H1 (cell line): ENCODE measurements around the gene CLASP2. TPM values are rescaled to one million over a fixed set of nuclear protein-coding genes. Genes with fewer than 3 reads are reported as not detected.

Source experiments
- CTCF ChIA-PET: fragments of 300-600 bp; sonication (Branson Sonifier 250); formaldehyde crosslinking; loops from one replicate; lab custom pipeline; 2021; ENCODE audit not compliant: partially characterized antibody; lab: Charles Lee
- POLR2A ChIA-PET: fragments of 300-600 bp; sonication (Branson Sonifier 250); formaldehyde crosslinking; loops from one replicate; lab custom pipeline; 2021; ENCODE audit warnings: inconsistent platforms; ENCODE audit not compliant: partially characterized antibody; lab: Charles Lee
- DNase-seq, 2 experiments: peaks; one replicate each; pipeline versions ENCODE4 v3.0.0 to v3.0.0-alpha.2; 2010 to 2022; ENCODE audit warnings: low spot score in 2 of 2, low read depth in 1 of 2, mixed read lengths in 1 of 2
- FAIRE-seq: peaks from 2 replicates; lab custom pipeline; 2011; peaks lifted over from hg19 to GRCh38; lab: Jason Lieb, UNC
- H2AFZ ChIP-seq: 2 replicates; pipeline ENCODE4 v1.8.1; 2012; ENCODE audit warnings: low read length, inconsistent platforms
- H2AK5ac ChIP-seq: 2 replicates; pipeline ENCODE4 v1.6.1; 2013; ENCODE audit warnings: low read depth, low read length
- H2BK120ac ChIP-seq: replicated peaks from 2 replicates; pipeline ENCODE3; 2013; ENCODE audit warnings: low read depth, low read length, inconsistent platforms
- H2BK12ac ChIP-seq: 2 replicates; pipeline ENCODE4 v1.6.1; 2013; ENCODE audit warnings: low read depth, low read length
- H2BK15ac ChIP-seq: 2 replicates; pipeline ENCODE4 v1.6.1; 2013; ENCODE audit warnings: low read length
- H2BK20ac ChIP-seq: 2 replicates; pipeline ENCODE4 v1.6.1; 2013; ENCODE audit warnings: low read length
- H2BK5ac ChIP-seq: 2 replicates; pipeline ENCODE4 v1.6.1; 2013; ENCODE audit warnings: low read depth, low read length
- H3K14ac ChIP-seq: 2 replicates; pipeline ENCODE4 v1.6.1; 2013; ENCODE audit warnings: inconsistent platforms; ENCODE audit not compliant: insufficient read length
- H3K18ac ChIP-seq: 2 replicates; pipeline ENCODE4 v1.6.1; 2013; ENCODE audit warnings: low read length; ENCODE audit errors: extremely low read depth
- H3K23ac ChIP-seq: 2 replicates; pipeline ENCODE4 v1.6.1; 2013; ENCODE audit warnings: inconsistent platforms; ENCODE audit not compliant: insufficient read length
- H3K23me2 ChIP-seq: 2 replicates; pipeline ENCODE4 v1.6.1; 2013; ENCODE audit warnings: low read depth, low read length
- H3K27ac ChIP-seq: 2 replicates; pipeline ENCODE4 v1.6.1; 2011; ENCODE audit warnings: low read depth, low read length, inconsistent platforms
- H3K27me3 ChIP-seq, 4 experiments: replicated peaks in 1 of 4; 1 replicate in 1 of 4; 2 replicates in 3 of 4; pipeline versions ENCODE4 v1.6.1 to v1.8.1; 2011 to 2013; ENCODE audit warnings: low read length in 3 of 4, mild to moderate bottlenecking in 3 of 4, inconsistent platforms in 2 of 4, mixed read lengths in 2 of 4, moderate library complexity in 1 of 4; ENCODE audit not compliant: control insufficient read depth in 3 of 4, insufficient read depth in 3 of 4; ENCODE audit errors: extremely low read depth in 1 of 4
- H3K36me3 ChIP-seq, 4 experiments: 2 replicates each; pipeline versions ENCODE4 v1.6.1 to v1.8.1; 2011 to 2013; ENCODE audit warnings: mild to moderate bottlenecking in 4 of 4, low read length in 3 of 4, moderate library complexity in 2 of 4, control low read depth in 1 of 4, inconsistent platforms in 1 of 4; ENCODE audit not compliant: insufficient read depth in 4 of 4, control insufficient read depth in 2 of 4
- H3K4ac ChIP-seq: replicated peaks from 2 replicates; pipeline ENCODE3; 2013; ENCODE audit warnings: low read length, low read depth, mixed read lengths, inconsistent platforms; ENCODE audit not compliant: insufficient read length
- H3K4me1 ChIP-seq, 4 experiments: replicated peaks in 1 of 4; 1 replicate in 1 of 4; 2 replicates in 3 of 4; pipeline versions ENCODE4 v1.6.1 to v1.8.1; 2011 to 2013; ENCODE audit warnings: low read length in 3 of 4, inconsistent platforms in 2 of 4, mixed read lengths in 1 of 4; ENCODE audit not compliant: insufficient read depth in 4 of 4, control insufficient read depth in 3 of 4
- H3K4me2 ChIP-seq, 2 experiments: 2 replicates each; pipeline versions ENCODE4 v1.6.1 to v1.8.1; 2011 to 2013; ENCODE audit warnings: low read depth in 2 of 2, low read length in 2 of 2, control low read depth in 1 of 2, inconsistent platforms in 1 of 2, mild to moderate bottlenecking in 1 of 2; ENCODE audit not compliant: insufficient read depth in 1 of 2
- H3K4me3 ChIP-seq, 4 experiments: fragments of 200-600, 300-600 bp in 1 of 4; sonication (generic), shearing (Covaris generic), sonication (Bioruptor Twin) in 1 of 4; 2 replicates each; pipeline versions ENCODE4 v1.5.1 to v1.8.1; 2011 to 2016; ENCODE audit warnings: low read length in 4 of 4, low read depth in 3 of 4, control low read depth in 2 of 4, inconsistent platforms in 2 of 4, mild to moderate bottlenecking in 2 of 4, mixed read lengths in 1 of 4, moderate library complexity in 1 of 4; ENCODE audit not compliant: insufficient read depth in 2 of 4; ENCODE audit errors: extremely low read depth in 1 of 4
- H3K56ac ChIP-seq: replicated peaks from 2 replicates; pipeline ENCODE3; 2013; ENCODE audit warnings: low read depth, mild to moderate bottlenecking, mixed read lengths, low read length, inconsistent platforms; ENCODE audit not compliant: insufficient read length
- H3K79me1 ChIP-seq: 2 replicates; pipeline ENCODE4 v1.6.1; 2013; ENCODE audit warnings: low read depth, low read length, control low read depth
- H3K79me2 ChIP-seq, 2 experiments: 2 replicates each; pipeline versions ENCODE4 v1.6.1 to v1.8.1; 2012 to 2013; ENCODE audit warnings: low read length in 2 of 2, mild to moderate bottlenecking in 2 of 2, inconsistent platforms in 1 of 2; ENCODE audit not compliant: insufficient read depth in 2 of 2, control insufficient read depth in 1 of 2
- H3K9ac ChIP-seq, 4 experiments: replicated peaks in 1 of 4; 1 replicate in 1 of 4; 2 replicates in 3 of 4; pipeline versions ENCODE4 v1.6.1 to v1.8.1; 2011 to 2013; ENCODE audit warnings: low read depth in 3 of 4, low read length in 3 of 4, control low read depth in 2 of 4, mild to moderate bottlenecking in 2 of 4, moderate library complexity in 2 of 4, inconsistent platforms in 1 of 4; ENCODE audit errors: extremely low read depth in 1 of 4
- H3K9me3 ChIP-seq, 2 experiments: 2 replicates each; pipeline versions ENCODE4 v1.6.1 to v1.8.1; 2012 to 2013; ENCODE audit warnings: mild to moderate bottlenecking in 2 of 2, moderate library complexity in 2 of 2, control low read depth in 1 of 2, inconsistent platforms in 1 of 2, low read depth in 1 of 2, low read length in 1 of 2, mixed read lengths in 1 of 2; ENCODE audit not compliant: insufficient read depth in 2 of 2
- H4K20me1 ChIP-seq, 2 experiments: replicated peaks in 1 of 2; 2 replicates each; pipeline versions ENCODE3 to v1.8.1; 2011 to 2013; ENCODE audit warnings: inconsistent platforms in 2 of 2, low read length in 2 of 2, mild to moderate bottlenecking in 1 of 2; ENCODE audit not compliant: insufficient read depth in 2 of 2, control insufficient read depth in 1 of 2
- H4K5ac ChIP-seq: 2 replicates; pipeline ENCODE4 v1.6.1; 2013; ENCODE audit warnings: low read length, low read depth, mixed read lengths, inconsistent platforms; ENCODE audit not compliant: insufficient read length
- H4K8ac ChIP-seq: 2 replicates; pipeline ENCODE4 v1.8.0; 2013; ENCODE audit warnings: mild to moderate bottlenecking, moderate library complexity, low read length, inconsistent platforms; ENCODE audit not compliant: insufficient read depth; ENCODE audit errors: extremely low read depth
- H4K91ac ChIP-seq: replicated peaks from 2 replicates; pipeline ENCODE3; 2013; ENCODE audit warnings: low read length, mixed read lengths, inconsistent platforms; ENCODE audit not compliant: insufficient read length
- CEBPB ChIP-seq: IDR thresholded peaks from 2 replicates; pipeline ENCODE4 v1.6.1; 2012; ENCODE audit warnings: low read depth, low read length
- EGR1 ChIP-seq: IDR thresholded peaks from 2 replicates; pipeline ENCODE4 v1.6.1; 2011; ENCODE audit warnings: low read depth, low read length, borderline replicate concordance
- EZH2 ChIP-seq: fragments of 200-600 bp; sonication (generic); IDR thresholded peaks from 2 replicates; pipeline ENCODE4 v1.7.1; 2012; ENCODE audit warnings: low read depth, mild to moderate bottlenecking, moderate library complexity, low read length, inconsistent platforms; ENCODE audit not compliant: severe bottlenecking
- KDM1A ChIP-seq: fragments of 200-600, 300-600 bp; sonication (generic); IDR thresholded peaks from 2 replicates; pipeline ENCODE4 v1.7.1; 2016; ENCODE audit warnings: mild to moderate bottlenecking, low read length, borderline replicate concordance
- NANOG ChIP-seq: IDR thresholded peaks from 2 replicates; pipeline ENCODE4 v1.6.1; 2011; ENCODE audit warnings: low read length, low read depth, mild to moderate bottlenecking, inconsistent platforms; ENCODE audit not compliant: insufficient read depth, poor library complexity, severe bottlenecking
- PHF8 ChIP-seq: fragments of 200-600 bp; sonication (generic); conservative IDR thresholded peaks from 2 replicates; pipeline ENCODE4 v1.7.1; 2012; ENCODE audit warnings: low read depth, mild to moderate bottlenecking, inconsistent platforms, low read length, moderate library complexity
- SIN3A ChIP-seq, 2 experiments: IDR thresholded peaks in 1 of 2; conservative IDR thresholded peaks in 1 of 2; 2 replicates each; pipeline ENCODE4 v1.6.1; 2011 to 2012; ENCODE audit warnings: low read length in 2 of 2, improper control_type of control experiment in 1 of 2, low read depth in 1 of 2, mild to moderate bottlenecking in 1 of 2
- SIRT6 ChIP-seq: IDR thresholded peaks from one replicate; pipeline ENCODE4 v1.7.1; 2012; ENCODE audit warnings: low read length, inconsistent platforms
- SP2 ChIP-seq: IDR thresholded peaks from 2 replicates; pipeline ENCODE4 v1.6.1; 2012; ENCODE audit warnings: mild to moderate bottlenecking, low read length, inconsistent platforms
- WGBS, 2 experiments: shearing (Covaris generic) in 1 of 2; methylation state at CpG; one replicate each; pipeline versions ENCODE4 v1.1.6 to v1.1.7; 2013 to 2015; ENCODE audit warnings: low lambda C conversion rate in 2 of 2, mixed read lengths in 2 of 2, inconsistent platforms in 1 of 2, low coverage in 1 of 2, missing lambda C conversion rate in 1 of 2; ENCODE audit not compliant: insufficient replicate concordance in 2 of 2, insufficient coverage in 1 of 2, insufficient read length in 1 of 2; ENCODE audit errors: extremely low coverage in 1 of 2, missing lambda C conversion rate in 1 of 2; 5-methylcytosine and 5-hydroxymethylcytosine counted together
- polyA plus RNA-seq, 7 experiments: library from polyadenylated mRNA; depleted of rRNA in 3 of 7; stranded (reverse) in 5 of 7; unstranded in 2 of 7; fragments of >200 nt in 5 of 7; fragments of 200-250 nt in 2 of 7; gene quantifications; 1 replicate in 5 of 7; 2 replicates in 1 of 7; 4 replicates in 1 of 7; pipeline versions ENCODE4 v1.2.1 to v1.2.3, GENCODE V29; 2011 to 2013; ENCODE audit warnings: missing spikeins in 2 of 7, mixed read lengths in 2 of 7
- total RNA-seq: library from RNA; stranded (reverse); fragmentation: NEBNext Ultra II Directional; extraction: Animal tissue kit (Norgen Biotek cat#: 25700); gene quantifications from 2 replicates; pipeline ENCODE4 v1.2.1, GENCODE V29; 2021
- TF ChIP-seq, protein P1 (sequence below), 3 experiments: IDR thresholded peaks; 1 replicate in 2 of 3; 2 replicates in 1 of 3; pipeline versions ENCODE4 v1.5.1 to v1.6.1; 2011; ENCODE audit warnings: low read length in 3 of 3, mild to moderate bottlenecking in 3 of 3, inconsistent platforms in 2 of 3, low read depth in 1 of 3, moderate library complexity in 1 of 3; ENCODE audit not compliant: insufficient read depth in 1 of 3; ENCODE audit errors: control extremely low read depth in 1 of 3

CLASP2 gene
- total and polyA plus RNA-seq, 2 of the 8 experiments (the other 6 are each of a cell fraction or from before 2014, with no cell fraction given): 21.7 to 58.0 TPM

DNA sequence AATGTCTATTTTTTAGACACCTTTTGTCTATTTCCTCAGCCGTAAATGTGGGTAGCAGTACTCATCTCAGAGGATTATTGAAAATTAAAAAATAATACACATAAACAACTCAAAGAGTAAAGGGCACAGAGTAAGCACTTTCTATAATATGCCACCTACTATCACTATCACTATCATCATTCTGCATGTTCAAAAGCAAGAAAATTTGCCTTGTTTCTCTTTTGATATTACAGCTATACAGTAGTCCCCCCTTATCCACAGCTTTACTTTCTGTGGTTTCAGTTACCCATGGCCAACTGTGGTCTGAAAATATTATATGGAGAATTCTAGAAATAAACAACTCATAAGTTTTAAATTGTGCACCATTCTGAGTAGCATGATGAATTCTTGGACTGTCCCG, 27.7 kb downstream of the CLASP2 start:
- no peak overlapping the region for H2BK12ac ChIP-seq
- no peak for DNase-seq
- 94% methylated on average over 2 of the region's 2 CpGs; no CpG with 5 or more reads in 1 of the 2 experiments for WGBS, 2 experiments
- no peak overlapping the region for H3K14ac ChIP-seq
- no peak for FAIRE-seq
- no peak overlapping the region for H3K9ac ChIP-seq
- H3K9me3 ChIP-seq: no peaks in the 10 kb centered on the region
- H3K4me3 ChIP-seq: no peak overlapping the region
- H3K4ac ChIP-seq: no peak overlapping the region
- no peak overlapping the region for H2BK20ac ChIP-seq
- CTCF ChIA-PET: interaction anchor here (1.2 kb wide), 1 partner anchor 97 kb away, joined by 3 read pairs; no protein-coding TSS in a partner anchor
- TF ChIP-seq PHF8 (no peak), KDM1A (no peak), CEBPB (no peak), SIRT6 (no peak), EGR1 (no peak), EZH2 (no peak), NANOG (no peak), SP2 (no peak), SIN3A (conservative IDR thresholded peaks at IDR 0.05 in 1 of 2, IDR thresholded peaks at IDR 0.05 in 1 of 2; ENCODE audit: low read depth in 1 of 2, low read length in 2 of 2) (no peak)
- TF ChIP-seq, protein P1, sequence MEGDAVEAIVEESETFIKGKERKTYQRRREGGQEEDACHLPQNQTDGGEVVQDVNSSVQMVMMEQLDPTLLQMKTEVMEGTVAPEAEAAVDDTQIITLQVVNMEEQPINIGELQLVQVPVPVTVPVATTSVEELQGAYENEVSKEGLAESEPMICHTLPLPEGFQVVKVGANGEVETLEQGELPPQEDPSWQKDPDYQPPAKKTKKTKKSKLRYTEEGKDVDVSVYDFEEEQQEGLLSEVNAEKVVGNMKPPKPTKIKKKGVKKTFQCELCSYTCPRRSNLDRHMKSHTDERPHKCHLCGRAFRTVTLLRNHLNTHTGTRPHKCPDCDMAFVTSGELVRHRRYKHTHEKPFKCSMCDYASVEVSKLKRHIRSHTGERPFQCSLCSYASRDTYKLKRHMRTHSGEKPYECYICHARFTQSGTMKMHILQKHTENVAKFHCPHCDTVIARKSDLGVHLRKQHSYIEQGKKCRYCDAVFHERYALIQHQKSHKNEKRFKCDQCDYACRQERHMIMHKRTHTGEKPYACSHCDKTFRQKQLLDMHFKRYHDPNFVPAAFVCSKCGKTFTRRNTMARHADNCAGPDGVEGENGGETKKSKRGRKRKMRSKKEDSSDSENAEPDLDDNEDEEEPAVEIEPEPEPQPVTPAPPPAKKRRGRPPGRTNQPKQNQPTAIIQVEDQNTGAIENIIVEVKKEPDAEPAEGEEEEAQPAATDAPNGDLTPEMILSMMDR (IDR thresholded peaks at IDR 0.05; ENCODE audit: control extremely low read depth in 1 of 3, insufficient read depth in 1 of 3, low read depth in 1 of 3, low read length in 3 of 3): no peak
- TF ChIP-seq, all 59 proteins: peak for 0
- Histone ChIP-seq H2BK5ac (no peak overlapping the region), H2BK15ac (no peak overlapping the region), H4K5ac (no peak overlapping the region), H3K36me3 (peaks cover 0 to 10% (median 0%) of the 10 kb centered on the region in 4 experiments; a peak in 2 of 8 replicates), H3K79me1 (no peaks in the 10 kb centered on the region), H3K4me2 (no peak overlapping the region), H4K8ac (no peak overlapping the region), H4K20me1 (no peaks in the 10 kb centered on the region), H2AK5ac (no peak overlapping the region), H3K4me1 (no peaks in the 10 kb centered on the region), H4K91ac (no peak overlapping the region), H3K79me2 (peaks cover 0 to 5% of the 10 kb centered on the region in 2 experiments; a peak in 1 of 4 replicates), H2BK120ac (no peak overlapping the region), H3K18ac (no peak overlapping the region), H3K56ac (no peak overlapping the region), H2AFZ (no peak overlapping the region), H3K23me2 (no peaks in the 10 kb centered on the region), H3K27ac (no peak overlapping the region), H3K23ac (no peak overlapping the region), H3K27me3 (no peaks in the 10 kb centered on the region)
- POLR2A ChIA-PET: no interaction called here
